HG02798 (cell line): ENCODE measurements around the gene CDR2.
"Not testable (repeated sequence)": the region's sequence is repeated elsewhere in the genome, so short reads cannot be mapped to it uniquely, and the experiment has no call there.

Experiments used
- ATAC-seq: cut with Tn5 transposase; IDR thresholded peaks from one replicate; pipeline ENCODE4 v1.9.1; 2021; ENCODE audit warnings: mild to moderate bottlenecking; ENCODE audit not compliant: unreplicated experiment, poor library complexity

CDR2 gene

DNA sequence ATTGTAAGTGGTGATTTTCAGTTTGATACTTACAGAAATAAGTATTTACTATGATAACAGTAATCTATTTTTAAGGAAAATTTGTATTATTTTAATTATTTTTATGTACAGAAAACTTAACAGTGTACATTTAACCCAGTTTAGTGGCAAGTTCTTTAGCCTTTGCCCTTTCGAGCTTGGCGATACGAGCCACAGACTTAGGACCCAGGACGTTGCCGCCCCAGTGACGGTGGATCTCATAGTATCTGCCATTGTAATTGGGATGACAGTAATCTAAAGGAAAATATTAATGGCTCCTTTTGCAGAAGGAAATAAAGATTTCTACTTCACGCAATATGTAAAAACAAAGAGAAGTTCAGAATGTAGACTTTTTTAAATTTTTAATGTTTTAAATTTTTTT is 5.2 kb upstream of the CDR2 start:
- no peak for ATAC-seq

DNA sequence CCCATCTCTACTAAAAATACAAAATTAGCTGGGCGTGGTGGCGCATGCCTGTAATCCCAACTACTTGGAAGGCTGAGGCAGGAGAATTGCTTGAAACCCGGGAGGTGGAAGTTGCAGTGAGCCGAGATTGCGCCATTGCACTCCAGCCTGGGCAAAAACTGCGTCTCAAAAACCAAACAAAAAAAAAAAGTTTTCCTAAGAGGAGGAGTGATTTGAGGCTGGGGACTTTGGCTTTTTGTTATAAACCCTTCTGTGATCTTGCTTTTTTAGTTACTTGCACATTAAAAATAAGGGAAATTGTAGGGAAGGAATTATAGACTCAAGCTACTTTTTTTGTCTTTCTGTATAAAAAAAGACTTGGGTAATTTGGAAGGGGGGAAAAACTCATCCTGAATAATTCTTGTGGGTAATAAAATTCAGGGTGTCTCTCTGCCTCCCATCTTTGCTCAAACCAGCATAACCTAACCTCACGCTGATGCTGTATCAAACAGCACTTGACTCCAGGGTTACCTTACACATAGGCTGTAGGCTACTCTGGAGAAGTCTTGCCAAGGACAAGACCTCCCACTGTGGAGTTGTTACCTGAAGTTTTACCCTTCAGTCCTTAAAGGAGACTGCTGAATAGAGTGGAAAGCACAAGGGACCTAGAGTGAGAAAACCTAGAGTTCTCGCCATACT is 1.7 kb upstream of the CDR2 start:
- no peak for ATAC-seq

DNA sequence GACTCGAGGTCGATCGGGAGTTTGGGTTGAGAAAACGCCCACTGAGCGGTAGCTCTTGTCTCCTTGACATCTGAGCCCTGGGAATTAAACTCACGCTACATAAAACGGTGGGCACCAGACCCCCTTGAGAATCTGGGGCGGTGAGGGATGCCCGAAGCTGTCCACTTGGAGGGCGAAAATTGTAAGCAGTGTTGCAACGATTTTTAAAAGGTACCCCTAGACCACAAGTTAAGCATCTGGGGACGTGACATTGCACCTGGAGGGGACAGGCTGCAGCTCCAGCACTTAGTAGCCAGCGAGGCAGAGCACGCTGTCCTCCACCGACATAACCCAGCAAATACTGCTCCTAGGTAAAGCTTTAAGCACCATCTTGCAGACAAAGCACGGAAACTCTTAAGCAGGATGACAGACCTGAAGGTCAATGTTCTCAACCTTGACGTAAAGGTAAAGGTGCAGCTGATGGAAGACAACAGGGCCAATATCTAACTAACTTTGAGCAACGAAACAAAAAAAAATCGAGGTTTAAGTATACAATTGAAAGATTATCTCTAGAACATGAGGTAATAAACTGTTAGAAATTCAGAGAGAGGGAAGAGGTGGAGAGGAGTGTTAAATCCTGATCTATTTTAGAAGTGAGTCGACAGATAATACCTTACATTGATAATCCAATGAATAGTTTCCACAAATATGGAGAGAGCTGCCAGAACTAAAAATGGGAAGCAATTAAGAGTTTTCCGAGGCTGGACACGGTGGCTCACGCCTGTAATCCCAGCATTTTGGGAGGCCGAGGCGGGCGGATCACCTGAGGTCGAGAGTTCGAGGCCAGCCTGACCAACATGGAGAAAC is 921 bp upstream of the CDR2 start:
- ATAC-seq: no peak

DNA sequence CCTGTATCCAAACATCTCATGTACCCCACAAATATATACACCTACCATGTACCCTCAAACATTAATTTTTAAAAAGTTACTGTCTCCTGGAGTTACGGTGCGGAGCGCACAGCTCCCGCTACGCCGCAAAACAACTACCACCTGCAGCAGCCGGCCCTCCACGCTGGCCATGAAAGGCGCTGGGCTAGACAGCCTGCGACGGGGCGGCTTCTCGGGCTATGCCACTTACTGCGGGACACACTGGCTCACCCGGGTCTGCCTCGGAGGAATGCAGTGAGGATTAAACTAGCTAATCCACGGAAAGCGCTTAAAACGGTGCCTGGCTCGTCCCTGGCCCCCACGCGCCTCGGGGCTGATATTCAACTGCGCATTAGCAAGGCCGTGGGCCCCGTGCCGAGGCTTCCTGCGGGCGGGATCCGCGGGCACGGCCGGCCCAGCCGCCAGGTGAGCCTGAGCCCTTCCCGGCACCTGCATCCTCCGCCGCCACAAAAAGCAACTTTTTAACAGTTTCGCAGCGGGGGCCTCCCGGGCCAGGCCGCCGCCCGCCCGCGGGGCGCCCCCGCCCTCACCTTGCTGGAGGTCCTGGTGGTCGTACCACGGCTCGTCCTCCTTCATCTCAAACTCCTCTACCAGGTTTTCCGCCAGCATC is 633 bp downstream of the CDR2 start:
- ATAC-seq: peak; percentile 17

DNA sequence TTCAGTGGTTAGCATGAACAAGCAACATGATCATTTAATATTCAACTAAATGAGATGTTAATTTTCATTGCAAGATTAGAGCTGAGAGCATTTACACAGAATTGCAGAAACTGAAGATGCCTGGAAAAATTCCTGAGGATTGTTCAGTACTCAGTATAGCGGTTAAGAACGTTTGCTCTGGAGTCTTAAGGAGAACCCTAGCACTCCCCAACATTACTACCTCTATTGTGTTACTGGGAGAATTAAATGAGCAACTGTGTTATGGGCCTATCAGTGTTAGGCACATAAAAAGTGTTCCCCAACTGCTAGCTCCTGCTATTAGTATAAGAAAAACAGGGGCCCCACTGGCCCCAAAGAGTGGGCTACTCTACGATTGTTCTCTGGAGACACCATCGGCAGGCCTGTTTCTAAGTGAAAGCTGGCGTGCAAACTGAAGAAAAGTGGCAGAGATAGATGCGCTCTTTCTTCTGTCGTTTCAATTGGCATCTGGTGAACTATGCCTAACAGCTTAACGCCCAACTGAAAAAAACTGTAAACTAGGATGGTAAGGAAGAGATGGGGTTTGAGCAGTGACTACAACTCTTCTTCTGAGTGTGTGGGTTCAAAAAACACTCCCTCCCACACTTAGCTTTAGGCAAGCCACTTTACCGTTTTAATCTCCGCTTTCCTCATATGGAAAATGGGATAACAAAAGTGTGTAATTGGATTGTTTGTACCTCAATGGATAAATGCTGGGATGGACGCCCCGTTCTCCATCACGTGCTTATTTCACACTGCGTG is 1.3 kb downstream of the CDR2 start:
- no peak for ATAC-seq

DNA sequence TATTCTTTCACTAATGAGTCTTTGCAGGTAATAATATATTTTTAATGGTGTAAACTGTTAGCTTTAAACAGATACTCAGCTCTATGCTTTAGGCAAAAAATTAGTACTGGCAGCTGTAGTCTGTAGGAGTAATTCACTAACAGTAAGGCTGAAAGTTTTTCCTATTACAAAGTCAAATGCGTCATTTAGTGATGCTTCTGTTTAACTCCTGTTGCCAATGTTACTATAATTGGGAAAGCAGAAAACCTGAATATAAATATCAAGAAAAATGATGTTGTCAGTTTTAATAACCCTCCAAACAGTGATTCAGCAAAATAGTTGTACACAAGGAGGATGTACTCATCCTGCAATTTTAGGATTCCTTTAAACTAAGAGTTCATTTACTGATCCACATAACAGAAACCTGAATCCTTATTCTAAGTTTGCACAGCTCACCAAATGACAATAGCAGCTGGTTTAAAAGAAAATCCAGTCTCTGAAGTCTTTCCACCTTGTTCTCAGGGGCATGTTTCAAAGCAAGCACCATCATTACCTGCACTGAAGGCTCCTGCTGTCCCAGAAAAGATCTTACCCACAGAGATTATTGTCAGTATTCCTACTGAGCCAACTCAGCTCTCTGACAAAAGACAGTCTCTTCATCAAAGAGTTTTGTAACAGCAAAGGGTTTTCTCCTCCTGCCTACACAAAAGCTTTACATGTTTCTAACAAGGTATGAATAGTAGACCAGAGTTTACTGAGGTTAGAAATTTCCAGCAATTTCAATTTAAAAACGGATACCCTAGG is 4.2 kb downstream of the CDR2 start:
- no peak for ATAC-seq

DNA sequence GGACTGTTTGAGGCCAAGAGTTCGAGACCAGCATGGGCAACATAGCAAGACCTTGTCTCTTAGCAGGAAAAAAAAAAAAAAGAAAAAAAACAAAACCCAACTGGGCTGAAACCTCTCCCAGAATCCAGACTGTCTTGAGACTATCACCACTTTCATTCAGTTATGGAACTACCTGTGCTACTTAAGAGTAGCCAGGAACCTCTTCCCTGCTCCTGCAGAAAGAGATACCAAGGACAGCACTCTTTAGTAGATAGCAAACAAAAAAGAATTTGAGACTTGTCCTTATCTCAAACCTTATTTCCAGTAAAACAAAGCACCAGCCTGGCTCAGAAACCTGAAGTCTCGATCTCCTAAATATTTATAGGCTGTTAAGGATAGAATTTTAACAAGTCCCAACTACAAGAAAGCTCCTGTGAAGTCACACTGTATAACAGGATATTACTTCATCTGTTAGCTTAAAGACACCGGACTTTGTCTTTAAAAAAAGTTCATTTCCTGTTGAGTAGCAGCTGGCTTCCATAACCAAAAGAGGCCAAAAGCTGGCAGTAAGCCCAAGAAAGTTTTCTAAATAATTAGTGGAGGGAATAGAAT is 5.1 kb downstream of the CDR2 start:
- ATAC-seq: no peak

DNA sequence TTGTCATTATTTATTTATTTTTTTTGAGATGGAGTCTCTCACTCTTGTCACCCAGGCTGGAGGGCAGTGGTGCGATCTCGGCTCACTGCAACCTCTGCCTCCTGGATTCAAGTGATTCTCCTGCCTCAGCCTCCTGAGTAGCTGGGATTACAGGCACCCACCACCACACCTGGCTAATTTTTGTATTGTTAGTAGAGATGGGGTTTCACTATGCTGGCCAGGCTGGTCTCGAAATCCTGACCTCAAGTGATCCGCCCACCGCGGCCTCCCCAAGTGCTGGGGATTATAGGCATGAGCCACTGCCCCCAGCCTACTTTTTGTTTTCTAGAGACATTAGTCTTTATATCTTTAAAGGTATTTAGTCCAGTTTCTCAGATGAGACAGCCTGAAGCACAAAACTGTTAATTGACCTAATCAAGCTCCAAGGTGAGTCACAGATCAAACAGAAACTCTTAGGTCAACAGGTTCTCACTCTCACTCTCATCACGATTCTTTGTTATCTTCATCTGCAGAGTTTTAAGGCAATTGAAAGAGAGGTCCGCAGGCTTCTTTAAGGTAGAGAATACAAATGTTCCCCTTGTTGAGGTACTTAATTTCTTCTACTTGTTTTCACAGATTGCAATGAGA is 6.1 kb downstream of the CDR2 start:
- ATAC-seq: not testable (repeated sequence)

DNA sequence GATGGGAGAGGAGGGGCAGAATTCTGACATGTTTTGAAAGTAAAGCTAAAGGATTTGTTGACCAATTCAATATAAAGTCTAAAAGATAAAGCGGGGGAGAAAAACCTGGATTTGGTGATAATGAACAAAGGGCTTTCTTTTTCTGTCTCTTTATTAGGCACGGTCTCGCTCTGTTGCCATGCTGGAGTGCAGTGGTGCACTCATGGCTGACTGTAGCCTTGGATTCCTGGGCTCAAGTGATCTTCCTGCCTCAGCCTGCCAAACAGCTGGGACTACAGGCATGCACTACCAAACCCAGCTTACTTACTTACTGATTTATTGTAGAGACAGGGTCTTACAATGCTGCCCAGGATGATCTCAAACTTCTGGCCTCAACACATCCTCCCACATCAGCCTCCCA is 7.5 kb downstream of the CDR2 start:
- ATAC-seq: no peak

DNA sequence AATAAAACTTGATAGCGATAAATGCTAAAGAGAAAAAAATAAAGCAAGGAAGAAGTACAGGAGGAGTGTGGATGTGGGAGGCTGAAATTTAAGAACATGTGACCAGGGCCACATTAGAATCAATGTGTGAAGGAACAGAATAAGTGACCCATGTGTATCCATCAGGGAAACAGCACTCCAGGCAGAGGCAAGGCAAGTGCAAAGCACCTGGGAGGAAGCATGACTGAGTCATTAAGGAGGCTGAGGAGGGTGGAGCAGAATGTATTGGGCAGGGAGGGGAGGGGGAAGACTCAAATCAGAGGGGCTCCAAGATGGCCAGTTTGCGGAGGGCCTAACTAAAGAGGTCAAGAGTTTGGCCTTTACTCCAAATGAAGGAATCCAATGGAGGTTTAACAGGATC is 8.0 kb downstream of the CDR2 start:
- no peak for ATAC-seq

DNA sequence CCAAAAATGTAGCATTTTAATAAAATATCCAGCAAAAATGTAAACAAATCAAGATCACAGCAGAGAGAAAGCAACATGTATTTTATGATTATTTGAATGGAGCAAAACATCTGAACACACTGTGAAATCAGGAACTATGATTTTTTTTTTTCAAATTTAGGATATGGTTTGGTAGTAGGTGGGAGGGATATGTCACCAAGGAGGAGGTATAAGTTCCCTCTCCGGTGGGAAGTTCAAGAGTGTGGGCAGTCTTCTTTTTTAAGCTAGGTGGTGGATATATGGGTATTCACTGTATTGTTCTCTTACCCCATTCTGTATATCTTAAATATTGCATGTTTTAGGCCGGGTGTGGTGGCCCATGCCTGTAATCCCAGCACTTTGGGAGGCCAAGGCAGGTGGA is 10.2 kb downstream of the CDR2 start:
- ATAC-seq: no peak

DNA sequence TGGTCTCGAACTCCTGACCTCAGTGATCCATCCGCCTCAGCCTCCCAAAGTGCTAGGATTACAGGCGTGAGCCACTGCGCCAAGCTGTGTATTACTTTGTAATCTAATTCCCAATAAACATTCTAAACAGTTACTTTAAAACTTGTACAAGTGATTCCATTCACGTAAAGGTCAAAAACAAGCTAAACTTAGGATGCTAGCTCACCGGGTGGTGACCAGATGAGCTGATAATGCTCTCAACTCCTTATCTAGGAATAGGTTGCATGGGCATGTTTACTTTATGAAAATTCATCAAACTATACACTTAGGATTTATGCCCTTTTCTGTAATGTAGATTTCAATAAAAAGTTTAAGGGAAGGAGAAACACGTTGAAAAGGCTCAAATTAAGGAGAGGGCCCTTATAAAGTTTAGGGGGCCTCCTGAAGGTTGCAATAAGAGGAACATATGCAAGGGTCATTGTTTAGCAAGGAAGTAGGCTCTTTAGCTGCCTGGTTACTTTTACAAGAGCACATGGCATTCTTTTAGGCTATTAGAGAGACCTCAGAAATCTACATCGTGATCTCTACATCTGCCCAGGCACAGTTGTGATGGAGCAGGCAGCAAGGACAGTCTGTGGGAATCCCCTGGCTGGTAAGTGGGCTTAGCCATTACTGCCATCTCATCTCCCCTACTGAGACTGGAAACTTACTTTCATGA is 13.3 kb downstream of the CDR2 start:
- no peak for ATAC-seq

DNA sequence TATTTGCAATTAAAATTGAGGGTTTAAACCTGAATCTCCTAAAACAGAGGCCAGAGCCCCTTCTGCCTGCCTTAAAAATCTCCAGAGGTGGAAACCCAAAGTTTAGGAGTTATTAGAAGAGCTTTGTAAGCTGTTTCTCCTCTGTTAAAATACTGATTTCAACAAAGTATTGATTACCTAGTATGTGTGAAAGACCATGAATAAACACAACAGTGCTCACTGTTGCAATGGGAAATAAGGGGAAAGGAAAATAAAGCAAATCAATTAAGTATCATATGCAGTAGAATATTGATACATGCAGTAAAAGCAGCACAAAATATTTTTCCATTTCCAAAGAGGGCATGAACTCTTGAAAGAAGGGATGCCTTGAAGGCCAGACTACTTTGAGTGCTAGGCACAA is 14.7 kb downstream of the CDR2 start:
- no peak for ATAC-seq

DNA sequence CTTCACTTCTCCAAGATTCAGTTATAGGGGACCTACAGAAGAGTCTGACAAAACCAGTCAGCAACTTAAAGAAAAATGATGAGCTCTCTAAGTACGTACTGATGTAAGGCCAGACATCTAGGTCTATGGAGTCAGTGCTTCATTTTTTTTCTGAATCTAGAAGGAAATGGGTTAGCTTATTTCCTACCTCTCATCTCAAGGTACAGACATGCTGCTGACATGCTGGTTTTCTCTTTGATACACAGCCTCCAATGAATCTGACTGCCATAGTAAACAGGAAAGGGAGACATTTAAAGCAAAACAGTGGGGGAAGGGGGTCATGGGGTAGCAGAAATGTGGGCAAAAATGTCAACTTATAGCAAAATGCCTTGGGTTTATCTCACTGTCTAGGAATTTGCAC is 16.4 kb downstream of the CDR2 start:
- ATAC-seq: no peak

DNA sequence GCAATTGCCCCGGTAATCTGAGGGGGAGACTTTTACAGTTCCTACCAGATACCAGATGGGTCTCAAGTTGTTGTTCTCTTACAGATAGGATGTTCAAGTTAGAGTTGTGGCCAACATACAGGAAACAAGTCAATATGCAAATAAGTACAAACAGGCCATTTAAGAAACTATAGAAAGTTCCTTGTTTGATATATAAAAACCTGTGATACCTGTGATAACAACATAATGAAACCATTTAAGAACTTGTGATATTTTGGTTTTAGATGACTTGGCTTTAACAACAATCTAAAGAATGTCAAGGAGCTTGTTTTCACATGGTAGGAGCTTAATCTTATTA is 16.8 kb downstream of the CDR2 start:
- ATAC-seq: peak; percentile 60

DNA sequence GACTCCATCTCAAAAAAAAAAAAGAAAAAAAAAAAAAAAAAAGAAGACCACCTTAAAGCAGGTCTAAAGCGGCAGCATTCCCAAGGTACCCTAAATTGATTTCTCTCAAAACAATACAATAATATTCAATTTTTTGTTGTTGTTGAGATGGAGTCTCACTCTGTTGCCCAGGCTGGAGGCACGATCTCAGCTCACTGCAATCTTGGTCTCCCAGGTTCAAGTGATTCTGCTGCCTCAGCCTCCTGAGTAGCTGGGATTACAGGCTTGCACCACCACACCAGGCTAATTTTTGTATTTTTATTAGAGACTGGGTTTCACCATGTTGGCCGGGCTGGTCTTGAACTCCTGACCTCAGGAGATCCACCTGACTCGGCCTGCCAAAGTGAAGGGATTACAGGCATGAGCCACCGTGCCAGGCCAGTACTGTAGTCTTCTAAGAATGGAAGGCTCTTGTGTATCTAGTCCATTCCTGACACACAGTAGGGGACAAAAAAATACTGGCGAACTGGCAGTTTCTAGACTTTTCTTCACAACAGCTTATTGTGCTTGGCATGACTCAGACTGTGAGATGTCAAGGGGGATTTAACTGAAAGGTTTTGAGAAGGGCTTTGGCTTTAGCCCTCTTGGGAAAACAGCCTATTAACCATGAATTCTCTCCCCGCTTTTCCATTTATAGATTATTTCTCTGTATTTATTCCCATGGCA is 17.3 kb downstream of the CDR2 start:
- ATAC-seq: peak; percentile 24

DNA sequence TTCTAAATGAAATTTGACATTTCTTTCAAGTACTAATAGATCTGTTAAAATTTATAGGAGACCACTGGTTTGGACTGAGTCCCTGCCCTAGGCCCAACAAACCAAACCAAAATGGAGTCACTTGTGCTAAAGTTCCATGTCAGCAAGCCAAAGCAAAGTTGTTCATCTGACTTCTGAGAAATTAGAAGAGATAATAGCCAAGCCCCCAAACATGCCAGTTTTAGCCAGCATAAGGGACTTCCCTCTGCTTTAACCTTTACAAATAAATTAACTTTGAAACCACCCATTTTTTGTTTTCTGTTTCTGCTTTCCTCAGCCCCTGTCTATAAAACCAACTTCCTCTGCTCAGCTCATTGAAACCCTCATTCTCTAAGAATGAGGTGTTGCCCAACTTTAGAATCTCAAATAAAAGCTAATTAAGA is 18.9 kb downstream of the CDR2 start:
- no peak for ATAC-seq

DNA sequence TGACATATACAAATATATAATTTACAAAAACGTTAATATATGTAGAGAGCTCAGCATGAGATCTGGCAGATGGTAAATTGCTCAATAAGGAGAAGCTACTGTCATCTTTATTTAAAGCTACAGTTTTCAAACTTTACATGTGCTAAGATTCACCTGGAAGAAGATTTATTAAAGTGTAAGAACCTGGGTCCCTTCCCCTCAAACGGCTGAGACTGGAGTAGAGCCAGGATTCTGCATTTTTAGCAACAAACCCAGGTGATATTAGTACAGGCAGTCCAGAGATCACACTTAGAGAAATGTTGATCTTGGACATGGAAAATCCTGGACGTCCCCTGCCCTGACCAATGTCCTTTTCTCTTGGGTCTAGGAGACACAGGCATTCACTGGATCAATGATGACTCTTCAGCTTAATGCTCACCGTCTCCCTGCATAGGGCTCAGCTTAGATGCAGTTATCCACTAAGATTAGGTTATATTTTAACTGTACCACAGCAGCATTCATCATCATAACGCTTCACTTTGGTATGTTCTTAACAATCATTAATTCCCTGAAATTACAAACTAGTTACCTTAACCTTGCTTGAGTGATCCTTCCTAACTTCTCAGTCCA is 20.4 kb downstream of the CDR2 start:
- ATAC-seq: no peak
